HEK293T (cell line): ENCODE data around the gene PDIA4.

Source experiments
- CTCF ChIA-PET: fragments of 350-600 bp; formaldehyde crosslinking; extraction: SDS; loops from one replicate; lab custom pipeline; 2021; ENCODE audit warnings: antibody characterized with exemption, inconsistent platforms; lab: Yijun Ruan, JAX
- POLR2A ChIA-PET: fragments of 350-600 bp; formaldehyde crosslinking; extraction: SDS; loops from one replicate; lab custom pipeline; 2020; ENCODE audit warnings: antibody characterized with exemption, inconsistent platforms; lab: Yijun Ruan, JAX
- DNase-seq: peaks from one replicate; pipeline ENCODE4 v3.0.0; 2012; ENCODE audit warnings: mixed read lengths; ENCODE audit errors: extremely low spot score
- ARNT ChIP-seq: fragments of 450-650 bp; IDR thresholded peaks from 2 replicates; pipeline ENCODE4 v1.6.1; 2017; ENCODE audit warnings: mild to moderate bottlenecking
- BHLHE40 ChIP-seq: fragments of 450-650 bp; IDR thresholded peaks from 2 replicates; pipeline ENCODE4 v1.6.1; 2016; ENCODE audit warnings: mild to moderate bottlenecking, moderate library complexity, borderline replicate concordance
- CTBP1 ChIP-seq: fragments of 450-650 bp; IDR thresholded peaks from 2 replicates; pipeline ENCODE4 v1.6.1; 2016; ENCODE audit warnings: borderline replicate concordance
- ELF4 ChIP-seq: fragments of 450-650 bp; IDR thresholded peaks from 2 replicates; pipeline ENCODE4 v1.6.1; 2017; ENCODE audit warnings: antibody characterized with exemption
- FOXA1 ChIP-seq: fragments of 450-650 bp; IDR thresholded peaks from 2 replicates; pipeline ENCODE4 v1.6.1; 2016; ENCODE audit warnings: mild to moderate bottlenecking
- FOXK2 ChIP-seq: fragments of 450-650 bp; IDR thresholded peaks from 2 replicates; pipeline ENCODE4 v1.6.1; 2016; ENCODE audit warnings: mild to moderate bottlenecking
- FOXM1 ChIP-seq: fragments of 450-650 bp; IDR thresholded peaks from 2 replicates; pipeline ENCODE4 v1.6.1; 2017; ENCODE audit warnings: mild to moderate bottlenecking, borderline replicate concordance
- HDGF ChIP-seq: fragments of 450-650 bp; IDR thresholded peaks from 2 replicates; pipeline ENCODE4 v1.6.1; 2017; ENCODE audit warnings: antibody characterized with exemption, borderline replicate concordance
- L3MBTL2 ChIP-seq: fragments of 450-650 bp; conservative IDR thresholded peaks from 2 replicates; pipeline ENCODE4 v1.6.1; 2016; ENCODE audit warnings: mild to moderate bottlenecking
- LEF1 ChIP-seq: fragments of 450-650 bp; IDR thresholded peaks from 2 replicates; pipeline ENCODE4 v1.6.1; 2017; ENCODE audit warnings: mild to moderate bottlenecking, borderline replicate concordance
- NFRKB ChIP-seq: fragments of 450-650 bp; IDR thresholded peaks from 2 replicates; pipeline ENCODE4 v1.6.1; 2016; ENCODE audit warnings: mild to moderate bottlenecking, moderate library complexity
- PKNOX1 ChIP-seq: fragments of 450-650 bp; IDR thresholded peaks from 2 replicates; pipeline ENCODE4 v1.6.1; 2016
- SP1 ChIP-seq: fragments of 450-650 bp; IDR thresholded peaks from 2 replicates; pipeline ENCODE4 v1.6.1; 2017
- SUZ12 ChIP-seq: fragments of 450-650 bp; IDR thresholded peaks from 2 replicates; pipeline ENCODE4 v1.6.1; 2016; ENCODE audit warnings: mild to moderate bottlenecking
- TARDBP ChIP-seq: fragments of 450-650 bp; IDR thresholded peaks from 2 replicates; pipeline ENCODE4 v1.6.1; 2016
- ZNF384 ChIP-seq: fragments of 450-650 bp; IDR thresholded peaks from 2 replicates; pipeline ENCODE4 v1.6.1; 2016

Gene PDIA4

GRCh38 chr7:149023662-149024061 is 4.6 kb downstream of the PDIA4 start:
- CTCF ChIA-PET = interaction anchor here (1.3 kb wide), 1 partner anchor 18 kb away, joined by 4 read pairs; no protein-coding TSS in a partner anchor
- POLR2A ChIA-PET = interaction anchor here (1.2 to 2.5 kb wide), 3 partner anchors 18 to 42 kb away, joined by 3 to 11 read pairs (median 3); no protein-coding TSS in a partner anchor
- no peak for DNase-seq
- TF ChIP-seq FOXK2 = no peak
- TF ChIP-seq BHLHE40 = no peak
- no peak for TF ChIP-seq SUZ12
- TF ChIP-seq SP1 = no peak
- no peak for TF ChIP-seq LEF1
- TF ChIP-seq FOXM1 = no peak
- no peak for TF ChIP-seq CTBP1
- no peak for TF ChIP-seq ZNF384
- TF ChIP-seq PKNOX1 = no peak
- no peak for TF ChIP-seq NFRKB
- TF ChIP-seq HDGF = no peak
- no peak for TF ChIP-seq FOXA1
- TF ChIP-seq TARDBP = no peak
- no peak for TF ChIP-seq ARNT
- no peak for TF ChIP-seq ELF4
- no peak for TF ChIP-seq L3MBTL2

- CTCF ChIA-PET = interaction anchor here (1.3 kb wide), 1 partner anchor 18 kb away, joined by 4 read pairs; no protein-coding TSS in a partner anchor
- POLR2A ChIA-PET = interaction anchor here (1.5 to 2.5 kb wide), 2 partner anchors 11 to 42 kb away, joined by 3 to 11 read pairs; no protein-coding TSS in a partner anchor
- TF ChIP-seq TARDBP (no peak), CTBP1 (no peak), FOXM1 (no peak), ELF4 (no peak), HDGF (no peak), ARNT (no peak), LEF1 (no peak), FOXK2 (no peak), BHLHE40 (no peak), SP1 (no peak), L3MBTL2 (no peak), ZNF384 (no peak), FOXA1 (no peak), NFRKB (no peak)
- DNase-seq = no peak
Observed at GRCh38 chr7:149022756-149023360, 5.4 kb downstream of the PDIA4 start.

- no peak for DNase-seq
- no peak for TF ChIP-seq ELF4
- no peak for TF ChIP-seq TARDBP
- no peak for TF ChIP-seq LEF1
- TF ChIP-seq ZNF384 = no peak
- TF ChIP-seq PKNOX1 = no peak
- TF ChIP-seq HDGF = no peak
- TF ChIP-seq L3MBTL2 = no peak
- TF ChIP-seq CTBP1 = no peak
- no peak for TF ChIP-seq FOXK2
- TF ChIP-seq SUZ12 = no peak
- TF ChIP-seq BHLHE40 = no peak
- no peak for TF ChIP-seq SP1
- no peak for TF ChIP-seq NFRKB
- TF ChIP-seq ARNT = no peak
- no peak for TF ChIP-seq FOXA1
- no peak for TF ChIP-seq FOXM1
- CTCF ChIA-PET = no interaction called here
- POLR2A ChIA-PET = interaction anchor here (1.0 to 1.5 kb wide), 2 partner anchors 10 to 39 kb away, joined by 3 read pairs; no protein-coding TSS in a partner anchor
Observed at GRCh38 chr7:149021725-149022062, 6.6 kb downstream of the PDIA4 start.

- DNase-seq = no peak
- POLR2A ChIA-PET = interaction anchor here (0.7 kb wide), 1 partner anchor 9 kb away, joined by 3 read pairs; no protein-coding TSS in a partner anchor
- CTCF ChIA-PET = interaction anchor here (1.4 kb wide), 1 partner anchor 46 kb away, joined by 5 read pairs; no protein-coding TSS in a partner anchor
- TF ChIP-seq LEF1 (no peak), TARDBP (no peak), ARNT (no peak), BHLHE40 (no peak), FOXM1 (no peak), ELF4 (no peak), PKNOX1 (no peak), SP1 (no peak), ZNF384 (no peak), FOXA1 (no peak), FOXK2 (no peak), CTBP1 (no peak)
Observed at GRCh38 chr7:149020483-149020882, 7.8 kb downstream of the PDIA4 start.

GRCh38 chr7:149016876-149017275 is 11.4 kb downstream of the PDIA4 start:
- TF ChIP-seq SUZ12 (no peak), FOXM1 (no peak)
- CTCF ChIA-PET = no interaction called here
- no peak for DNase-seq
- POLR2A ChIA-PET = no interaction called here

- TF ChIP-seq HDGF = no peak
- no peak for TF ChIP-seq LEF1
- TF ChIP-seq SP1 = no peak
- no peak for TF ChIP-seq NFRKB
- TF ChIP-seq TARDBP = no peak
- no peak for TF ChIP-seq ZNF384
- TF ChIP-seq FOXA1 = no peak
- no peak for TF ChIP-seq FOXM1
- TF ChIP-seq BHLHE40 = no peak
- no peak for TF ChIP-seq FOXK2
- no peak for TF ChIP-seq PKNOX1
- no peak for TF ChIP-seq CTBP1
- TF ChIP-seq ARNT = no peak
- TF ChIP-seq L3MBTL2 = no peak
- TF ChIP-seq ELF4 = no peak
- TF ChIP-seq SUZ12 = no peak
- no peak for DNase-seq
- ChIA-PET POLR2A (no interaction called here), CTCF (no interaction called here)
Observed at GRCh38 chr7:149014309-149014708, 14.0 kb downstream of the PDIA4 start.
